A549 (cell line): Measurements from ENCODE around the gene ARVCF.

Source experiments
- POLR2A ChIP-seq: IDR thresholded peaks from 2 replicates; pipeline ENCODE4 v1.6.1; 2012; ENCODE audit warnings: mild to moderate bottlenecking, low read length
- RAD21 ChIP-seq, 2 experiments: fragments of >200 bp in 1 of 2; sonication (Bioruptor Twin) in 1 of 2; formaldehyde crosslinking in 1 of 2; IDR thresholded peaks in 1 of 2; conservative IDR thresholded peaks in 1 of 2; 2 replicates in 1 of 2; 3 replicates in 1 of 2; pipeline ENCODE4 v1.6.1; 2012 to 2018; ENCODE audit warnings: inconsistent platforms in 1 of 2
- RNF2 ChIP-seq: fragments of 200-600 bp; sonication (generic); IDR thresholded peaks from 2 replicates; pipeline ENCODE4 v1.6.1; 2016; ENCODE audit warnings: low read depth, mild to moderate bottlenecking, antibody characterized with exemption, moderate library complexity, borderline replicate concordance
- TF ChIP-seq, protein P1 (sequence below): fragments of >200 bp; sonication (Bioruptor Twin); formaldehyde crosslinking; IDR thresholded peaks from 3 replicates; pipeline ENCODE4 v1.5.1; 2016

DNA sequence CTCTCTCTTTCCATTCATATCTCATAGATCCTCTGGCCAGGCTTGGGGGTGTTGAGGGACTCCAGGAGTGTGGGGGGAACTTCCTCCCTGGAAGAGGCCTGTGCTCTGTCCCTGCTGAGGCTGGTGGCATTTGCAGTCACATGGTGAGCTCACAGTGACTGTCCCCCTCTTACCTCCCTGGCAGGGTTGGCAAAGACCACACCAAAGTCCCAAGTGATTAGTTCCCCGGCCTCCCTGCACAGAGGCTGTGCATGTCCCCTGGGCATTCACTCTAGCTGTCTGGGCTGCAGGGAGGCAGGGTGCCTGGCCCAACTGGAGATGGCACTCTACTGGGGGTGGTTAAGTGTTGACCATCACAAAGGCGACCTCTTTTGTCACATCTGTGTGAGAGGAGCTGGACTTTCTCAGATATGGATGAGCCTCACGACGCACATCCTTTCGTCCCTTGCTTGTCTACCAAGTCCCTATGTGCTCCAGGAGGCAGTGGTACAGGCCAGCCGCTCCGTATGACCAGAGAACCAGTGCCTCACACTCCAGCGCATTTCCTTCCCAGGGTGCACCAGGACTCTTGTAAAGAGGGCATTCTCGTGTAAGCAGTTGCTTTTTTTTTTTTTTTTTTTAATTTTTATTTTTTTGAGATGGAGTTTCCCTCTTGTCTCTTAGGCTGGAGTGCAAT is 13.1 kb upstream of the ARVCF start:
- no peak for TF ChIP-seq RNF2
- TF ChIP-seq, protein P1, sequence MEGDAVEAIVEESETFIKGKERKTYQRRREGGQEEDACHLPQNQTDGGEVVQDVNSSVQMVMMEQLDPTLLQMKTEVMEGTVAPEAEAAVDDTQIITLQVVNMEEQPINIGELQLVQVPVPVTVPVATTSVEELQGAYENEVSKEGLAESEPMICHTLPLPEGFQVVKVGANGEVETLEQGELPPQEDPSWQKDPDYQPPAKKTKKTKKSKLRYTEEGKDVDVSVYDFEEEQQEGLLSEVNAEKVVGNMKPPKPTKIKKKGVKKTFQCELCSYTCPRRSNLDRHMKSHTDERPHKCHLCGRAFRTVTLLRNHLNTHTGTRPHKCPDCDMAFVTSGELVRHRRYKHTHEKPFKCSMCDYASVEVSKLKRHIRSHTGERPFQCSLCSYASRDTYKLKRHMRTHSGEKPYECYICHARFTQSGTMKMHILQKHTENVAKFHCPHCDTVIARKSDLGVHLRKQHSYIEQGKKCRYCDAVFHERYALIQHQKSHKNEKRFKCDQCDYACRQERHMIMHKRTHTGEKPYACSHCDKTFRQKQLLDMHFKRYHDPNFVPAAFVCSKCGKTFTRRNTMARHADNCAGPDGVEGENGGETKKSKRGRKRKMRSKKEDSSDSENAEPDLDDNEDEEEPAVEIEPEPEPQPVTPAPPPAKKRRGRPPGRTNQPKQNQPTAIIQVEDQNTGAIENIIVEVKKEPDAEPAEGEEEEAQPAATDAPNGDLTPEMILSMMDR = no peak
- no peak for TF ChIP-seq POLR2A
- no peak for TF ChIP-seq RAD21 (conservative IDR thresholded peaks at IDR 0.05 in 1 of 2, IDR thresholded peaks at IDR 0.05 in 1 of 2)
